OCI-LY1 (cell line): Measurements from ENCODE around the gene NUP188.

ENCODE experiments used
- CTCF ChIP-seq: fragments of 200-600 bp; sonication (generic), shearing (Covaris generic); IDR thresholded peaks from 2 replicates; pipeline ENCODE4 v1.5.1; 2017; ENCODE audit warnings: mild to moderate bottlenecking, antibody characterized with exemption, low read length, moderate library complexity, mixed read lengths
- EZH2 ChIP-seq: fragments of 200-600 bp; sonication (generic), shearing (Covaris generic); IDR thresholded peaks from 2 replicates; pipeline ENCODE4 v1.8.0; 2017; ENCODE audit warnings: borderline replicate concordance, mixed run types, mild to moderate bottlenecking, antibody characterized with exemption, low read length, moderate library complexity, mixed read lengths

- TF ChIP-seq CTCF = no peak
- TF ChIP-seq EZH2 = no peak
These were observed 27.0 kb upstream of the NUP188 start, which contains the start of gene PHYHD1 for GRCh38 chr9:128920381-128921058.
